SK-N-SH (cell line): ENCODE results near the gene KLHL5. TPM values are rescaled to one million over a fixed set of nuclear protein-coding genes. Genes with fewer than 3 reads are reported as not detected.

ENCODE experiments used
- CTCF ChIA-PET: fragments of 300-600, 350-600 bp; formaldehyde crosslinking; extraction: SDS; loops from one replicate; lab custom pipeline; 2021; lab: Yijun Ruan, JAX
- POLR2A ChIA-PET: fragments of 350-600 bp; sonication (Branson Sonifier 250); formaldehyde crosslinking; extraction: SDS; loops from one replicate; lab custom pipeline; 2020; ENCODE audit warnings: antibody characterized with exemption, inconsistent platforms; lab: Yijun Ruan, JAX
- DNase-seq: peaks from one replicate; pipeline ENCODE4 v3.0.0; 2012
- H2AFZ ChIP-seq: fragments of 200-600 bp; sonication (generic); 2 replicates; pipeline ENCODE4 v1.8.1; 2016; ENCODE audit warnings: antibody characterized with exemption, mild to moderate bottlenecking, low read depth
- H3F3A ChIP-seq: fragments of 200-600 bp; sonication (generic); replicated peaks from 2 replicates; pipeline ENCODE3; 2016; ENCODE audit warnings: antibody characterized with exemption, mild to moderate bottlenecking; ENCODE audit not compliant: insufficient read depth
- H3K27ac ChIP-seq, 2 experiments: fragments of 200-500 bp in 1 of 2; fragments of 200-600 bp in 1 of 2; sonication (Bioruptor generic) in 1 of 2; sonication (generic), shearing (Covaris generic) in 1 of 2; 2 replicates each; pipeline versions ENCODE4 v1.5.1 to v1.6.1; 2014 to 2016; ENCODE audit warnings: low read depth in 2 of 2, inconsistent platforms in 1 of 2, low read length in 1 of 2, mild to moderate bottlenecking in 1 of 2, mixed read lengths in 1 of 2
- H3K27me3 ChIP-seq: fragments of 200-600 bp; sonication (generic), shearing (Covaris generic); 2 replicates; pipeline ENCODE4 v1.6.1; 2016; ENCODE audit warnings: mixed run types; ENCODE audit not compliant: insufficient read depth
- H3K36me3 ChIP-seq, 2 experiments: fragments of 200-500 bp in 1 of 2; fragments of 200-600 bp in 1 of 2; sonication (Bioruptor generic) in 1 of 2; sonication (generic) in 1 of 2; replicated peaks in 1 of 2; 2 replicates each; pipeline versions ENCODE3 to v1.5.1; 2014 to 2016; ENCODE audit warnings: low read length in 1 of 2, mild to moderate bottlenecking in 1 of 2; ENCODE audit not compliant: insufficient read depth in 2 of 2, control insufficient read depth in 1 of 2
- H3K4me1 ChIP-seq, 2 experiments: fragments of 200-500 bp in 1 of 2; fragments of 200-600 bp in 1 of 2; sonication (Bioruptor generic) in 1 of 2; sonication (generic), shearing (Covaris generic) in 1 of 2; 2 replicates each; pipeline versions ENCODE4 v1.5.1 to v1.6.1; 2014 to 2016; ENCODE audit warnings: low read depth in 1 of 2, low read length in 1 of 2, mixed run types in 1 of 2; ENCODE audit not compliant: insufficient read depth in 2 of 2, control insufficient read depth in 1 of 2
- H3K4me2 ChIP-seq: fragments of 200-600 bp; sonication (generic), shearing (Covaris generic); 2 replicates; pipeline ENCODE4 v1.6.1; 2017; ENCODE audit warnings: mixed run types
- H3K4me3 ChIP-seq, 2 experiments: fragments of 200-500 bp in 1 of 2; fragments of 200-600 bp in 1 of 2; sonication (Bioruptor generic) in 1 of 2; sonication (generic), shearing (Covaris generic) in 1 of 2; 2 replicates each; pipeline versions ENCODE4 v1.5.1 to v1.8.1; 2014 to 2016; ENCODE audit warnings: low read depth in 2 of 2, inconsistent platforms in 1 of 2, low read length in 1 of 2, mild to moderate bottlenecking in 1 of 2, mixed read lengths in 1 of 2, moderate library complexity in 1 of 2
- H3K79me2 ChIP-seq: fragments of 200-600 bp; sonication (generic); 2 replicates; pipeline ENCODE4 v1.8.1; 2017; ENCODE audit warnings: mild to moderate bottlenecking; ENCODE audit not compliant: insufficient read depth
- H3K9ac ChIP-seq: fragments of 200-600 bp; sonication (generic); 2 replicates; pipeline ENCODE4 v1.6.1; 2017; ENCODE audit warnings: mixed run types
- H3K9me2 ChIP-seq: fragments of 200-600 bp; sonication (generic); 2 replicates; pipeline ENCODE4 v1.6.1; 2017; ENCODE audit warnings: mixed run types
- H3K9me3 ChIP-seq: fragments of 200-600 bp; sonication (generic); 2 replicates; pipeline ENCODE4 v1.6.1; 2017; ENCODE audit warnings: mixed run types, mild to moderate bottlenecking, moderate library complexity
- H4K20me1 ChIP-seq: fragments of 200-600 bp; sonication (generic); 2 replicates; pipeline ENCODE4 v1.6.1; 2017; ENCODE audit warnings: mild to moderate bottlenecking, mixed run types; ENCODE audit not compliant: insufficient read depth
- CHD2 ChIP-seq: fragments of 150-350 bp; IDR thresholded peaks from 2 replicates; pipeline ENCODE4 v1.6.1; 2018; ENCODE audit warnings: low read length; ENCODE audit not compliant: partially characterized antibody
- ELF1 ChIP-seq: IDR thresholded peaks from 2 replicates; pipeline ENCODE4 v1.4.0; 2012
- EP300 ChIP-seq, 2 experiments: IDR thresholded peaks; 2 replicates each; pipeline versions ENCODE4 v1.4.0 to v1.6.1; 2012; ENCODE audit warnings: borderline replicate concordance in 1 of 2, low read depth in 1 of 2, low read length in 1 of 2
- FOXJ3 ChIP-seq: sonication (generic); formaldehyde crosslinking; IDR thresholded peaks from 2 replicates; pipeline ENCODE4 v1.5.1; 2020; ENCODE audit warnings: mild to moderate bottlenecking, missing genetic modification reagents
- GABPA ChIP-seq: IDR thresholded peaks from 2 replicates; pipeline ENCODE4 v1.4.0; 2012; ENCODE audit warnings: low read depth, mild to moderate bottlenecking
- GATA2 ChIP-seq: sonication (generic); formaldehyde crosslinking; IDR thresholded peaks from 2 replicates; pipeline ENCODE4 v1.5.0; 2020; ENCODE audit warnings: mild to moderate bottlenecking, missing genetic modification reagents
- JUND ChIP-seq: IDR thresholded peaks from 2 replicates; pipeline ENCODE4 v1.4.0; 2012
- MAX ChIP-seq: IDR thresholded peaks from 2 replicates; pipeline ENCODE4 v1.4.0; 2012; ENCODE audit warnings: low read depth
- MEF2A ChIP-seq: IDR thresholded peaks from 2 replicates; pipeline ENCODE4 v1.4.0; 2012; ENCODE audit warnings: low read depth, borderline replicate concordance
- NRF1 ChIP-seq: IDR thresholded peaks from 2 replicates; pipeline ENCODE4 v1.6.1; 2012; ENCODE audit warnings: low read depth, mild to moderate bottlenecking, low read length
- PBX3 ChIP-seq: IDR thresholded peaks from 2 replicates; pipeline ENCODE4; 2012
- POLR2AphosphoS5 ChIP-seq: IDR thresholded peaks from 2 replicates; pipeline ENCODE4 v1.6.1; 2012; ENCODE audit warnings: low read depth, low read length
- REST ChIP-seq: IDR thresholded peaks from 2 replicates; pipeline ENCODE4 v1.6.1; 2012; ENCODE audit warnings: mild to moderate bottlenecking, low read depth, low read length, moderate library complexity
- SIN3A ChIP-seq: IDR thresholded peaks from 2 replicates; pipeline ENCODE4 v1.6.1; 2012; ENCODE audit warnings: low read depth, mild to moderate bottlenecking, low read length, moderate library complexity, borderline replicate concordance
- TAF1 ChIP-seq: IDR thresholded peaks from 2 replicates; pipeline ENCODE4 v1.6.1; 2012; ENCODE audit warnings: low read depth, mild to moderate bottlenecking, low read length, moderate library complexity, borderline replicate concordance
- USF2 ChIP-seq: fragments of 150-350 bp; IDR thresholded peaks from 2 replicates; pipeline ENCODE4 v1.6.1; 2017; ENCODE audit warnings: antibody characterized with exemption, low read length, low read depth, borderline replicate concordance
- YY1 ChIP-seq: IDR thresholded peaks from 2 replicates; pipeline ENCODE4 v1.4.0; 2012; ENCODE audit warnings: low read depth, mild to moderate bottlenecking
- WGBS: methylation state at CpG from one replicate; pipeline ENCODE4 v1.1.6; 2017; ENCODE audit warnings: low lambda C conversion rate; 5-methylcytosine and 5-hydroxymethylcytosine counted together
- polyA plus RNA-seq, 3 experiments: library from polyadenylated mRNA; depleted of rRNA; stranded (reverse); fragments of >200 nt; gene quantifications; 2 replicates each; pipeline ENCODE4 v1.2.3, GENCODE V29; 2012

The KLHL5 gene
- polyA plus RNA-seq, 1 of the 3 experiments (the other 2 are of a cell fraction): 33.1 TPM

GRCh38 chr4:39102297-39102696, 40.3 kb downstream of the KLHL5 start:
- Histone ChIP-seq H3K27me3 (no peaks in the 10 kb centered on the region), H2AFZ (no peak overlapping the region), H3K4me1 (no peaks in the 10 kb centered on the region), H3K9me2 (no peaks in the 10 kb centered on the region), H3K9me3 (no peaks in the 10 kb centered on the region), H3K27ac (no peak overlapping the region), H3K4me3 (no peak overlapping the region), H3K36me3 (peaks cover 15 to 38% of the 10 kb centered on the region in 2 experiments), H3K9ac (no peak overlapping the region), H3K4me2 (no peak overlapping the region), H3K79me2 (no peaks in the 10 kb centered on the region), H4K20me1 (no peaks in the 10 kb centered on the region), H3F3A (no peaks in the 10 kb centered on the region)
- no peak for DNase-seq
- no peak for TF ChIP-seq NRF1
- no peak for TF ChIP-seq POLR2AphosphoS5
- no peak for TF ChIP-seq REST
- TF ChIP-seq MEF2A: no peak
- no peak for TF ChIP-seq EP300 (IDR thresholded peaks at IDR 0.05; ENCODE audit: borderline replicate concordance in 1 of 2, low read depth in 1 of 2, low read length in 1 of 2)
- no peak for TF ChIP-seq GATA2
- TF ChIP-seq CHD2: no peak
- TF ChIP-seq SIN3A: no peak
- TF ChIP-seq TAF1: no peak
- TF ChIP-seq YY1: no peak
- no peak for TF ChIP-seq FOXJ3 (CRISPR knock-in tag)
- TF ChIP-seq JUND: no peak
- no peak for TF ChIP-seq ELF1
- TF ChIP-seq PBX3: no peak
- TF ChIP-seq GABPA: no peak
- no peak for TF ChIP-seq USF2
- no peak for TF ChIP-seq MAX
- ChIA-PET POLR2A (no interaction called here), CTCF (no interaction called here)
- 99% methylated on average over 7 of the region's 7 CpGs for WGBS
